Transverse colon (tissue), 3 donors: ENCODE results near the gene ATF6B.

ENCODE experiments used
- POLR2A ChIP-seq: fragments of 450-650 bp; IDR thresholded peaks from one replicate; pipeline ENCODE4 v1.6.1; 2016; ENCODE audit warnings: antibody characterized with exemption, mild to moderate bottlenecking, moderate library complexity
- TF ChIP-seq, protein P1 (sequence below), 5 experiments: fragments of 200-600 bp in 3 of 5; fragments of 450-650 bp in 2 of 5; sonication (generic) in 3 of 5; IDR thresholded peaks; 1 replicate in 2 of 5; 2 replicates in 3 of 5; pipeline ENCODE4 v1.5.1; 2016 to 2017; ENCODE audit warnings: antibody characterized with exemption in 5 of 5, inconsistent platforms in 3 of 5, mild to moderate bottlenecking in 2 of 5, moderate library complexity in 1 of 5

DNA sequence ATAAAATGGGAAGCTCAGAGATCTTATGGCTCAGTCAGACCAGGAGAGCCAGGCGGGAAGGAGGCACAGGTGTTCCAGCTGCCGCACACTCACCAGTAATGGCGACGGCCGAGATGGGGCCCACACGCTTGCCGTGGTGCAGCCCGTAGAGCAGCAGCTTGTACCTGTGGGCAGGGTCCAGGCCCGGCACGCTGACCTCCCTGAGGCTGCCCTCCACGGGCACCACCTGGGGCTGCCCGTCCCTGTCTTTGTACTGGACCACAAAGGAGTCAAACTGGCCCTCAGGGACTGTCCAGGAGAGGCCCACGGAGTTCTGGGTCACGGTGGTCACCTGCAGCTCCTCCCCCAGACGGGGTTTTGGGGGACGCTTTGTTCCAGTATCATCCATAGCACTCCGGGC is 58.6 kb downstream of the ATF6B start:
- no peak for TF ChIP-seq POLR2A
- TF ChIP-seq, protein P1, sequence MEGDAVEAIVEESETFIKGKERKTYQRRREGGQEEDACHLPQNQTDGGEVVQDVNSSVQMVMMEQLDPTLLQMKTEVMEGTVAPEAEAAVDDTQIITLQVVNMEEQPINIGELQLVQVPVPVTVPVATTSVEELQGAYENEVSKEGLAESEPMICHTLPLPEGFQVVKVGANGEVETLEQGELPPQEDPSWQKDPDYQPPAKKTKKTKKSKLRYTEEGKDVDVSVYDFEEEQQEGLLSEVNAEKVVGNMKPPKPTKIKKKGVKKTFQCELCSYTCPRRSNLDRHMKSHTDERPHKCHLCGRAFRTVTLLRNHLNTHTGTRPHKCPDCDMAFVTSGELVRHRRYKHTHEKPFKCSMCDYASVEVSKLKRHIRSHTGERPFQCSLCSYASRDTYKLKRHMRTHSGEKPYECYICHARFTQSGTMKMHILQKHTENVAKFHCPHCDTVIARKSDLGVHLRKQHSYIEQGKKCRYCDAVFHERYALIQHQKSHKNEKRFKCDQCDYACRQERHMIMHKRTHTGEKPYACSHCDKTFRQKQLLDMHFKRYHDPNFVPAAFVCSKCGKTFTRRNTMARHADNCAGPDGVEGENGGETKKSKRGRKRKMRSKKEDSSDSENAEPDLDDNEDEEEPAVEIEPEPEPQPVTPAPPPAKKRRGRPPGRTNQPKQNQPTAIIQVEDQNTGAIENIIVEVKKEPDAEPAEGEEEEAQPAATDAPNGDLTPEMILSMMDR (IDR thresholded peaks at IDR 0.05) = no peak
